ENCODE results near the gene USP10.

USP10 gene

DNA sequence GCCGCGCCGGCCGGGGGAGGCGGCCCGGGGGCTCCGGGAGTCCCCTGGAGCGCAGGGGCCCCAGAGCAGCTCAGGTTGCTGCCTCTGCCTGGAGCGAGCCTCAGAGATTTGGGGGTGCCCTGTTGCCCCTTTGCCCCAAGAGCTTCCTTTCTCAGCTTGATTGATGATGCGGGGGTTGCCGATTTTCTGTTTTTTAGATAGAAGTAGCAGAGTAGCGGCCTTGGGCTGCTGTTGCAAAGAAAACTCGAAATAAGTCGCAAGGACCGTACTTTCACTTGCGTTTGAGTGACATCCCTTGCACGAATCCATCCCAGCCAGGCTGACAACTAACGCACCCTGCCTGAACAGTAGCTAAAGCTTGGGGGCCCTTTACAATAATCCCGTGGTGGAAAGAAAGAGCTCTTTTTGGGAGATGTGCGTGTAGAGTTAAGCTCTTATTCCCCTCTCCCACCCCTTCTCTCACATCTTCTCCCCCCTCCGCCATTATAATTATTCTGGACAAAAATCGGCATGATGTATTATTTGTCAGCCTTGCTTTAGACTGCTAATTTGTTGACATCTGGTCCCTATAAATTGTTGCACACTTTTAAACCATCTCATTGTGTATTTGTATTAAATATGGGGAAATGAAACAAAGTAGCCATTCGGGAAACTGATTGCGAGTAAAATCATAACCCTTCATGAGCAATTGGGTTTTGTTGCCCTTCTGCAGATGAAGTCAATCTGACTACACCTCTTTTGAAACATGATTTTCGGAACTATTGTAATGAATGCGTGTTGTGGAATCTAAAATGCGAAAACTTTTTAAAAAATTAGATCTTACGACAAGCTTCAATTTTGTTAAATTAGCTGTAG is 873 bp downstream of the USP10 start:
- no peak for DNase-seq (ENCODE audit: low spot score)

DNA sequence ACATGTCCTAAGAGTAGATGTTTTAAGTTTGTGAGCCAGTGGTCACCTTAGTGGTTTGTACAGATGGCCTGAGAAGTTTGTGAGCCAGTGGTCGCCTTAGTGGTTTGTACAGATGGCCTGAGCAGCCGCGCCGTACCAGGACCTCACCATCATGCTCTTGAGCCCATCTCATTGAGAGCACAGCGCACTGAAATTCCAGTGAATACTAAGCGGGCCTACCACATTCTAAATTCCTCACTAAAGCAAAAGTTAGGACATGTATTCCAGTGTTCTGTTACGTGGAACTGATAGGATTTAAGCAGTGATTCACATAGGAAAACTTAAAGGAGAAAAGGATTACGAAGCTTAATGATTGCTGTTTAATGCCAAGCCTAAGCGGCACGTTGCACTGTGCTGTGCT is 3.9 kb downstream of the USP10 start:
- DNase-seq (ENCODE audit: low spot score) = no peak

GRCh38 chr16:84704253-84704652 is 4.5 kb downstream of the USP10 start:
- DNase-seq (ENCODE audit: low spot score) = no peak

- no peak for DNase-seq (ENCODE audit: low spot score)
Observed at GRCh38 chr16:84706856-84707255, 7.1 kb downstream of the USP10 start.

DNA sequence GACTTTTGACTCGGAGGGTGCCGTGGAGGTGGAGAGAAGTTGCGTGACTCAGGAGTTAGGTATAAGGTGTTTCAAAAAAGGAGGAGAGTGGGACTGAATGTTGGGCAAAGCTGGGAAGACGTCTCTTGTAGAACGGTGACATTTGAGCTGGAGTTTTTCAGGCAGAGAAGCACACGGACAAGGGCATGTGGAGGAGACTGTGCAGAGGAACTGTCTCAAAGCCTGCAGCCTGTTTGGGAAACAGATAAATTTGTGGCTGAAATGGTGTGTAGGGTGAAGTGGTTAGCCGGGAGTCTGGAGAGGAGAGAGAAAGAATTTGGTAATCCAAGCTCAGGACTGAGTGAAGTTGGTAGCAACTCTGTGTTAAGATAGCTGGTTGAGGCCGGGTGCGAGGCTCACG is 9.8 kb downstream of the USP10 start:
- no peak for DNase-seq (ENCODE audit: low spot score)

DNA sequence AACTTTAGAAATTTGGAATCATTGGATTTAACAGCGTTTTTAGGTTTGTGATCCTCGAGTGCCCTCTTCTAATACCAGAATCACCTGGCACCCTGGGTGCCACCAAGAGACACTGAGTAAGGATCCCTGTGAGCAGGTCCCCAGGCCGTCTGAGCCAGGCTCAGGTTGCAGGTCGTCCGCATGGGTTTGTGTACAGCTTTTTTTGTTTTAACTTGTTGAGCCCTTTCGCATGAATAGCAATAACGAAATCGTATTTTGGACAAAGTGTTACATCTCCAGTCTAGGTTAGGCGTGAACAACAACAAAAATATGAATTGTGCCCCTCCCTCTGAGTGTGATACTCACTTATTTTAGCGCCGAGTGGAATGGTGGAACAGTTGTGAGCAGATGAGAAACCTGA is 10.9 kb downstream of the USP10 start:
- no peak for DNase-seq (ENCODE audit: low spot score)

DNA sequence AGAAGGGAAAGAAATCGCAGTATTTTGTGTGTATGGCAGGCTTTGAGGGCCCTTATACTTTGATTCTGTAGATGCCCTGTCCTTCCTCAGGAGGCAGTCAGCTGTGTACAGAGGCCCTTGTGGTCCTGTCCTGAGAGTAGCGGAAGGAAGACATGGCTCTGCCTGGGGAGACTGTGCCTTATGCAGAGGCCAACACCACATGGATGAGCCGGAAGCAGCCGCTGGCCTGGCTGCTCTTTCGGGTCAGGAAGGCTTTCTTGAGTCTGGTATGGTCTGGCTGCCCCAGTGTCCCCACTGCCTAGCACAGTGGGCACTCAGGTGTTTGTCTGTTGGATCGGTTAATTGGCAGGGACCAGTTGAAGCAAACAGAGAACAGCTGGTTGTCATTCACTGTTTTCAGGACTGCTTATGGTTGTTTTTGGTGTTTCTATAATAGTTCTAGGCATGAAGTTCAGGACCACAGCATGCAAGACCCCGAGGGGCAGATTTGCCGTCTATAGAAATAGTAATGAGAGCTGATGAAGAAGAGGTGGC is 12.4 kb downstream of the USP10 start:
- DNase-seq (ENCODE audit: low spot score) = no peak

- DNase-seq (ENCODE audit: low spot score) = no peak
Observed at GRCh38 chr16:84712801-84713775, 13.3 kb downstream of the USP10 start.

GRCh38 chr16:84714028-84714427 is 14.2 kb downstream of the USP10 start:
- no peak for DNase-seq (ENCODE audit: low spot score)

GRCh38 chr16:84715424-84715823 is 15.6 kb downstream of the USP10 start:
- no peak for DNase-seq (ENCODE audit: low spot score)

DNA sequence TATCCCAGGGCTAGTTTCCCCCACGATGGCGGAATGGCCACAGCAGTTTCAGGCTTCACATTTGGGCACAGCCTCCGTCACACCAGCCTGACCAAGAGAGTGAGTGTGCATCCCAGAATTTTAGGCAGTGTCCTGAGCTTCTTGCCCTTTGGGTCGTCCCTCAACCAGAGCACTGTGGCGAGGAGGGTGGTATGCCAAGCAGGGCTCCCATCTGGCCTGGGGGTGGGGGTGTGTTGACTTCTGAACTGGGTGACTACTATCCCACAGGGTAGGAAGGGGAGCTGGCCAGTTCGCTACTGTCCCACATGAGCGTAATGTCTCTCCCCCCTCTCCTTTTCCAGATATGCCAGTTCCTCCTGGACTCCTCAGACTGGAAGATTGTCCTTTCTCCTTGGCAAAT is 16.1 kb downstream of the USP10 start:
- DNase-seq (ENCODE audit: low spot score) = no peak

- no peak for DNase-seq (ENCODE audit: low spot score)
Observed at GRCh38 chr16:84716740-84717139, 16.9 kb downstream of the USP10 start.

DNA sequence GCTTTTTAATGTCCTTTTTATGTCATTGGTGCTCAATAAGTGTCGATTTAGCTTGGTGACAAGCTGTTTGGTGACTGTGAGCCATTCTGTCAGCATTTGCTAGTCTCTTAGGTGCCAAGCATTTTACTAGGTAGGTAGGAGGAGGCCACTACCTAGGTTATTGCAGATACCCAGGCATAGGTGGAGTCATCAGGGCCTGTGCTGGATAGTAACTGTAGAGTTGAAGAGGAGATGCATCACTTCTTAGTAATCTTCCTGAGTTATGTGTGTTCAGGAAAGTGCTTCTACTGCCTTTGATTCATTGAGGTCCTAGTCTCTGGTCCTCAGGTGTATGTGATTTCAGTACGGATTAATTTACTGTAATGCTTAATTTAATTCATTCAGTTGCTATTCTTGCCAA is 17.7 kb downstream of the USP10 start:
- no peak for DNase-seq (ENCODE audit: low spot score)

DNA sequence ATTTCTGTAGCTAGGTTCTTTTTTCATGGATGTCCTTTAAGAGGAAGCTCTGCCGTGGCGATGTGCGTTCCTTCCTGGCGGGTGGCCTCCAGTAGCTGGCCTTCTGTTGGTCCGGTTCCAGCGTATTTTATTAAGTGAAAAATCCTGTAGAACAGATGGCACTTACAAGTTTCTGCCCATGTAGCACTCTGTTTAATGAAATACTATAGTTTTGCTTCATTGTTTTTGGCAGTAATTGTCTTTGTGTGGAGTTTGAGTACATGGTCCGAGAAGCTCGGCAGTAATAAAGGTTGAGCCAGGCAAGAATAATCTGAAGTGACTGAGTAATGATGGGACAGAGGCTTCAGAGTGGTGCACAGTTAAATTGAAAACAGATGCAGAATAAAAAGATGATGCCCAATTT is 20.4 kb downstream of the USP10 start:
- DNase-seq (ENCODE audit: low spot score) = no peak

DNA sequence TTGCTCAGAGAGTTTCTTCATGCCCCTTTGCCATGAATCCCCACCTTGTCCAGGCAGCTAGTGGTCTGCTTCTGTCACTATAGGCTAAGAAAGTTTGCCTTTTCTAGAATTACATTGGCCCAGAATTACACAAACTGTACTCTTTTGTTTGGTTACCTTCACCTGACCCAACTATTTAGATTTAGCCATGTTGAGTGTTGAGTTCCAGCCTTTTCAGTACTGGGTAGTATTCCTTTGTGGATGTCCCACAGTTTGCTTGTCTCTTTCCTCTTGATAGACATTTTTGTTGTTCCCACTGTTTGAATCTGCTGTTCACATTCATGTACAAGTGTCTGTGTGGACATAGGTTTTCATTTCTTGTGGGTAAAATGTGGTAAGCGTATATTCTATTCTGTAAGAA is 22.3 kb downstream of the USP10 start:
- no peak for DNase-seq (ENCODE audit: low spot score)

GRCh38 chr16:84723906-84724305 is 24.1 kb downstream of the USP10 start:
- no peak for DNase-seq (ENCODE audit: low spot score)

- no peak for DNase-seq (ENCODE audit: low spot score)
Observed at GRCh38 chr16:84724606-84725309, 25.0 kb downstream of the USP10 start.

- DNase-seq (ENCODE audit: low spot score) = no peak
Observed at GRCh38 chr16:84725481-84726078, 25.8 kb downstream of the USP10 start.

GRCh38 chr16:84726079-84726668 is 26.4 kb downstream of the USP10 start:
- peak; percentile 63 for DNase-seq (ENCODE audit: low spot score)

GRCh38 chr16:84726669-84727467 is 27.1 kb downstream of the USP10 start:
- DNase-seq (ENCODE audit: low spot score) = no peak

Data from iPS-NIHi11 (cell line).